NT2/D1 (cell line): Measurements from ENCODE around the gene MALRD1.

ENCODE experiments used
- DNase-seq: peaks from one replicate; pipeline ENCODE4 v3.0.0-alpha.2; 2011; ENCODE audit warnings: low read depth, low spot score
- H3K27me3 ChIP-seq: 2 replicates; pipeline ENCODE4 v1.6.0; 2011; ENCODE audit warnings: mild to moderate bottlenecking; ENCODE audit not compliant: insufficient read length, insufficient read depth
- H3K36me3 ChIP-seq: 2 replicates; pipeline ENCODE4 v1.6.1; 2011; ENCODE audit warnings: mild to moderate bottlenecking, low read length, mixed read lengths; ENCODE audit not compliant: insufficient read depth, insufficient read length
- H3K4me1 ChIP-seq: 2 replicates; pipeline ENCODE4 v1.5.1; 2011; ENCODE audit not compliant: insufficient read depth, insufficient read length
- H3K4me3 ChIP-seq: 2 replicates; pipeline ENCODE4 v1.5.1; 2011; ENCODE audit warnings: low read depth; ENCODE audit not compliant: insufficient read length
- H3K9ac ChIP-seq: 2 replicates; pipeline ENCODE4 v1.6.0; 2011; ENCODE audit warnings: low read depth; ENCODE audit not compliant: insufficient read length
- H3K9me3 ChIP-seq: 2 replicates; pipeline ENCODE4 v1.5.1; 2011; ENCODE audit warnings: mild to moderate bottlenecking, low read length; ENCODE audit not compliant: insufficient read depth
- SUZ12 ChIP-seq: IDR thresholded peaks from 2 replicates; pipeline ENCODE4 v1.6.1; 2011; ENCODE audit not compliant: insufficient read length, insufficient read depth; ENCODE audit errors: extremely low read depth
- YY1 ChIP-seq: IDR thresholded peaks from 2 replicates; pipeline ENCODE4 v1.6.1; 2011; ENCODE audit not compliant: insufficient read length, insufficient read depth
- ZNF274 ChIP-seq: IDR thresholded peaks from 2 replicates; pipeline ENCODE4 v1.6.1; 2011; ENCODE audit warnings: mild to moderate bottlenecking, low read depth, low read length

Gene MALRD1

GRCh38 chr10:19576576-19576975, 528.0 kb downstream of the MALRD1 start:
- TF ChIP-seq SUZ12 (no peak), YY1 (no peak), ZNF274 (no peak)
- Histone ChIP-seq H3K27me3 (no peaks in the 10 kb centered on the region), H3K9me3 (no peaks in the 10 kb centered on the region), H3K36me3 (no peaks in the 10 kb centered on the region), H3K4me1 (no peaks in the 10 kb centered on the region), H3K9ac (no peak overlapping the region), H3K4me3 (no peak overlapping the region)
- no peak for DNase-seq

GRCh38 chr10:19577381-19577780, 528.8 kb downstream of the MALRD1 start:
- H3K4me1 ChIP-seq, result no peaks in the 10 kb centered on the region
- H3K36me3 ChIP-seq, result no peaks in the 10 kb centered on the region
- no peaks in the 10 kb centered on the region for H3K27me3 ChIP-seq
- H3K9ac ChIP-seq, result no peak overlapping the region
- no peak overlapping the region for H3K4me3 ChIP-seq
- no peak for TF ChIP-seq YY1
- TF ChIP-seq ZNF274, result no peak
- no peak for TF ChIP-seq SUZ12
- no peaks in the 10 kb centered on the region for H3K9me3 ChIP-seq
- DNase-seq, result no peak

- no peaks in the 10 kb centered on the region for H3K9me3 ChIP-seq
- no peaks in the 10 kb centered on the region for H3K27me3 ChIP-seq
- no peaks in the 10 kb centered on the region for H3K4me1 ChIP-seq
- no peak for DNase-seq
- no peaks in the 10 kb centered on the region for H3K36me3 ChIP-seq
- TF ChIP-seq SUZ12 (no peak), YY1 (no peak), ZNF274 (no peak)
- no peak overlapping the region for H3K4me3 ChIP-seq
- H3K9ac ChIP-seq, result no peak overlapping the region
Measured at GRCh38 chr10:19577807-19578206, 529.2 kb downstream of the MALRD1 start.

GRCh38 chr10:19578571-19578970, 530.0 kb downstream of the MALRD1 start:
- Histone ChIP-seq H3K27me3 (no peaks in the 10 kb centered on the region), H3K36me3 (no peaks in the 10 kb centered on the region), H3K4me1 (no peaks in the 10 kb centered on the region), H3K4me3 (no peak overlapping the region), H3K9me3 (no peaks in the 10 kb centered on the region), H3K9ac (no peak overlapping the region)
- no peak for DNase-seq
- TF ChIP-seq YY1, result no peak
- TF ChIP-seq SUZ12, result no peak
- TF ChIP-seq ZNF274, result no peak

GRCh38 chr10:19579761-19580545, 531.4 kb downstream of the MALRD1 start:
- no peaks in the 10 kb centered on the region for H3K9me3 ChIP-seq
- H3K36me3 ChIP-seq, result no peaks in the 10 kb centered on the region
- TF ChIP-seq YY1 (no peak), ZNF274 (no peak), SUZ12 (no peak)
- no peak overlapping the region for H3K9ac ChIP-seq
- no peak overlapping the region for H3K4me3 ChIP-seq
- H3K27me3 ChIP-seq, result no peaks in the 10 kb centered on the region
- no peaks in the 10 kb centered on the region for H3K4me1 ChIP-seq
- no peak for DNase-seq

- Histone ChIP-seq H3K27me3 (no peaks in the 10 kb centered on the region), H3K9me3 (no peaks in the 10 kb centered on the region), H3K4me3 (no peak overlapping the region), H3K9ac (no peak overlapping the region), H3K4me1 (no peaks in the 10 kb centered on the region), H3K36me3 (no peaks in the 10 kb centered on the region)
- DNase-seq, result no peak
- TF ChIP-seq SUZ12 (no peak), ZNF274 (no peak), YY1 (no peak)
Measured at GRCh38 chr10:19580691-19581090, 532.1 kb downstream of the MALRD1 start.

- no peaks in the 10 kb centered on the region for H3K4me1 ChIP-seq
- H3K9ac ChIP-seq, result no peak overlapping the region
- no peaks in the 10 kb centered on the region for H3K27me3 ChIP-seq
- no peak overlapping the region for H3K4me3 ChIP-seq
- peaks cover 8% of the 10 kb centered on the region; the same call in 1 of the 2 replicates for H3K9me3 ChIP-seq
- TF ChIP-seq SUZ12, result no peak
- TF ChIP-seq ZNF274, result no peak
- TF ChIP-seq YY1, result no peak
- no peaks in the 10 kb centered on the region for H3K36me3 ChIP-seq
- DNase-seq, result no peak
Measured at GRCh38 chr10:19588608-19589007, 540.0 kb downstream of the MALRD1 start.
